Endodermal cell (in vitro differentiated cells): Measurements from ENCODE around the gene CDIPT. TPM values are rescaled to one million over a fixed set of nuclear protein-coding genes. Genes with fewer than 3 reads are reported as not detected.
A peak's percentile ranks its signal among the peaks of the same experiment; 100 is the strongest.

Experiments
- DNase-seq: peaks from one replicate; pipeline ENCODE4 v3.0.0-alpha.2; 2017
- H3K27ac ChIP-seq: 2 replicates; pipeline ENCODE4 v1.5.1; 2013; ENCODE audit warnings: mild to moderate bottlenecking, low read depth, low read length, moderate library complexity
- H3K27me3 ChIP-seq: 2 replicates; pipeline ENCODE4 v1.6.1; 2013; ENCODE audit warnings: mild to moderate bottlenecking, low read length, moderate library complexity; ENCODE audit not compliant: insufficient read depth, control insufficient read depth, poor library complexity, severe bottlenecking
- H3K36me3 ChIP-seq: 2 replicates; pipeline ENCODE4 v1.7.0; 2013; ENCODE audit warnings: mild to moderate bottlenecking, low read length, moderate library complexity; ENCODE audit not compliant: control insufficient read depth, insufficient read depth
- H3K4me1 ChIP-seq: one replicate; pipeline ENCODE4 v1.7.0; 2013; ENCODE audit warnings: low read length; ENCODE audit not compliant: control insufficient read depth, insufficient read depth
- H3K4me3 ChIP-seq: 2 replicates; pipeline ENCODE4 v1.5.1; 2013; ENCODE audit warnings: mild to moderate bottlenecking, low read length, moderate library complexity
- H3K9ac ChIP-seq: 2 replicates; pipeline ENCODE4 v1.6.1; 2013; ENCODE audit warnings: mild to moderate bottlenecking, low read length, moderate library complexity; ENCODE audit not compliant: poor library complexity, severe bottlenecking; ENCODE audit errors: extremely low read depth
- H3K9me3 ChIP-seq: 2 replicates; pipeline ENCODE4 v1.6.1; 2013; ENCODE audit warnings: mild to moderate bottlenecking, low read length, moderate library complexity; ENCODE audit not compliant: control insufficient read depth
- H3K27ac Mint-ChIP-seq: 2 replicates; pipeline ENCODE4 v1.8.0; 2020; ENCODE audit warnings: mixed read lengths
- H3K27me3 Mint-ChIP-seq: 2 replicates; pipeline ENCODE4 v1.8.0; 2021; ENCODE audit warnings: mild to moderate bottlenecking, mixed read lengths; ENCODE audit not compliant: insufficient read depth
- H3K36me3 Mint-ChIP-seq: 2 replicates; pipeline ENCODE4 v1.8.0; 2020; ENCODE audit warnings: low read depth, mixed read lengths
- H3K4me1 Mint-ChIP-seq: 2 replicates; pipeline ENCODE4 v1.8.0; 2020; ENCODE audit warnings: mixed read lengths
- H3K4me3 Mint-ChIP-seq: 2 replicates; pipeline ENCODE4 v1.8.0; 2020; ENCODE audit warnings: mild to moderate bottlenecking, moderate library complexity, mixed read lengths
- H3K9me3 Mint-ChIP-seq: 2 replicates; pipeline ENCODE4 v1.8.0; 2020; ENCODE audit warnings: mild to moderate bottlenecking, mixed read lengths
- CTCF ChIP-seq: fragments of 200-600 bp; sonication (generic); conservative IDR thresholded peaks from 2 replicates; pipeline ENCODE4 v1.5.0; 2021; ENCODE audit warnings: antibody characterized with exemption, mild to moderate bottlenecking
- WGBS, 2 experiments: methylation state at CpG; one replicate each; pipeline versions ENCODE4 v1.1.5 to v1.1.7; 2013; ENCODE audit warnings: missing lambda C conversion rate in 2 of 2, mixed read lengths in 1 of 2; ENCODE audit not compliant: insufficient coverage in 1 of 2, insufficient read length in 1 of 2; 5-methylcytosine and 5-hydroxymethylcytosine counted together
- total RNA-seq, 2 donors: library from RNA; stranded (reverse); fragmentation: NEBNext Ultra II Directional in 1 of 2; extraction: Animal tissue kit (Norgen Biotek cat#: 25700) in 1 of 2; gene quantifications; 2 replicates in 1 of 2; 3 replicates in 1 of 2; pipeline ENCODE4 v1.2.1, GENCODE V29; 2021

CDIPT gene
- total RNA-seq, 2 donors from 2014 or later = 63.4 to 68.4 TPM

- peaks cover 20% of the 10 kb centered on the region for H3K36me3 Mint-ChIP-seq
- WGBS, 2 experiments = 37 to 49% methylated on average over 24 to 28 of the region's 28 CpGs
- Histone ChIP-seq H3K4me1 (no peaks in the 10 kb centered on the region), H3K4me3 (peak overlapping the region; percentile 45), H3K9ac (no peak overlapping the region), H3K27ac (no peak overlapping the region), H3K36me3 (peaks cover 7% of the 10 kb centered on the region), H3K9me3 (no peaks in the 10 kb centered on the region), H3K27me3 (peaks cover 6% of the 10 kb centered on the region)
- peak overlapping the region; percentile 52 for H3K4me3 Mint-ChIP-seq
- H3K4me1 Mint-ChIP-seq = peaks cover 3% of the 10 kb centered on the region
- H3K27ac Mint-ChIP-seq = peak overlapping the region; percentile 64
- DNase-seq = peak; percentile 100
- peaks cover 2% of the 10 kb centered on the region for H3K9me3 Mint-ChIP-seq
- no peak for TF ChIP-seq CTCF
- peaks cover 20% of the 10 kb centered on the region for H3K27me3 Mint-ChIP-seq
These were observed 14.4 kb upstream of the CDIPT start for GRCh38 chr16:29877266-29877961.

GRCh38 chr16:29876594-29877249 is 13.7 kb upstream of the CDIPT start:
- Mint-ChIP-seq H3K4me3 (peak overlapping the region; percentile 52), H3K27me3 (peaks cover 20% of the 10 kb centered on the region), H3K36me3 (peaks cover 22% of the 10 kb centered on the region), H3K27ac (no peak overlapping the region), H3K9me3 (peaks cover 2% of the 10 kb centered on the region), H3K4me1 (peaks cover 3% of the 10 kb centered on the region)
- 49 to 53% methylated on average over 30 to 45 of the region's 45 CpGs for WGBS, 2 experiments
- H3K9ac ChIP-seq = no peak overlapping the region
- H3K27ac ChIP-seq = no peak overlapping the region
- no peaks in the 10 kb centered on the region for H3K4me1 ChIP-seq
- TF ChIP-seq CTCF = no peak
- H3K27me3 ChIP-seq = peaks cover 6% of the 10 kb centered on the region
- DNase-seq = peak; percentile 86
- peaks cover 7% of the 10 kb centered on the region for H3K36me3 ChIP-seq
- peak overlapping the region; percentile 45 for H3K4me3 ChIP-seq
- no peaks in the 10 kb centered on the region for H3K9me3 ChIP-seq

- H3K4me3 Mint-ChIP-seq = peak overlapping the region; percentile 52
- DNase-seq = peak; percentile 88
These were observed 13.2 kb upstream of the CDIPT start for GRCh38 chr16:29876217-29876593.

More at GRCh38 chr16:29876217-29876593, 13.2 kb upstream of the CDIPT start:
- peaks cover 22% of the 10 kb centered on the region for H3K36me3 Mint-ChIP-seq
- peaks cover 3% of the 10 kb centered on the region for H3K4me1 Mint-ChIP-seq
- H3K9me3 ChIP-seq = no peaks in the 10 kb centered on the region
- H3K27me3 Mint-ChIP-seq = peaks cover 20% of the 10 kb centered on the region
- H3K27me3 ChIP-seq = peaks cover 6% of the 10 kb centered on the region
- no peak overlapping the region for H3K27ac Mint-ChIP-seq
- H3K9me3 Mint-ChIP-seq = peaks cover 2% of the 10 kb centered on the region
- TF ChIP-seq CTCF = no peak
- H3K4me3 ChIP-seq = no peak overlapping the region
- WGBS, 2 experiments = 72 to 74% methylated on average over 18 of the region's 18 CpGs
- H3K36me3 ChIP-seq = peaks cover 7% of the 10 kb centered on the region
- no peaks in the 10 kb centered on the region for H3K4me1 ChIP-seq
- no peak overlapping the region for H3K27ac ChIP-seq
- H3K9ac ChIP-seq = no peak overlapping the region
